ENCODE data around the gene SLC1A5.

- TF ChIP-seq, protein P1, sequence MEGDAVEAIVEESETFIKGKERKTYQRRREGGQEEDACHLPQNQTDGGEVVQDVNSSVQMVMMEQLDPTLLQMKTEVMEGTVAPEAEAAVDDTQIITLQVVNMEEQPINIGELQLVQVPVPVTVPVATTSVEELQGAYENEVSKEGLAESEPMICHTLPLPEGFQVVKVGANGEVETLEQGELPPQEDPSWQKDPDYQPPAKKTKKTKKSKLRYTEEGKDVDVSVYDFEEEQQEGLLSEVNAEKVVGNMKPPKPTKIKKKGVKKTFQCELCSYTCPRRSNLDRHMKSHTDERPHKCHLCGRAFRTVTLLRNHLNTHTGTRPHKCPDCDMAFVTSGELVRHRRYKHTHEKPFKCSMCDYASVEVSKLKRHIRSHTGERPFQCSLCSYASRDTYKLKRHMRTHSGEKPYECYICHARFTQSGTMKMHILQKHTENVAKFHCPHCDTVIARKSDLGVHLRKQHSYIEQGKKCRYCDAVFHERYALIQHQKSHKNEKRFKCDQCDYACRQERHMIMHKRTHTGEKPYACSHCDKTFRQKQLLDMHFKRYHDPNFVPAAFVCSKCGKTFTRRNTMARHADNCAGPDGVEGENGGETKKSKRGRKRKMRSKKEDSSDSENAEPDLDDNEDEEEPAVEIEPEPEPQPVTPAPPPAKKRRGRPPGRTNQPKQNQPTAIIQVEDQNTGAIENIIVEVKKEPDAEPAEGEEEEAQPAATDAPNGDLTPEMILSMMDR (IDR thresholded peaks at IDR 0.05), result no peak
- TF ChIP-seq POLR2A (IDR thresholded peaks at IDR 0.05), result no peak
These were observed 60.6 kb downstream of the SLC1A5 start for GRCh38 chr19:46727757-46728156.
